Activated naive CD4-positive, alpha-beta T cell treated with anti-CD3 and anti-CD28 coated beads, Interleukin-2, amount 10 ng/mL, durations not matched to agents 7 days and 5 days (primary cell): Measurements from ENCODE around the gene CCDC183.
"Not testable (repeated sequence)": the region's sequence is repeated elsewhere in the genome, so short reads cannot be mapped to it uniquely, and the experiment has no call there.

Source experiments
- CTCF ChIA-PET: fragments of 350-600 bp; sonication (Branson Sonifier 250); formaldehyde crosslinking; loops from one replicate; lab custom pipeline; 2021; ENCODE audit warnings: antibody characterized with exemption; lab: Charles Lee
- DNase-seq: peaks from one replicate; pipeline ENCODE4 v3.0.0-alpha.2; 2020
- H3K27ac Mint-ChIP-seq: one replicate; pipeline ENCODE4 v1.8.0; 2021; ENCODE audit warnings: mild to moderate bottlenecking, moderate library complexity, mixed read lengths
- H3K27me3 Mint-ChIP-seq: one replicate; pipeline ENCODE4 v1.8.0; 2021; ENCODE audit warnings: mild to moderate bottlenecking, mixed read lengths
- H3K36me3 Mint-ChIP-seq: one replicate; pipeline ENCODE4 v1.8.0; 2021; ENCODE audit warnings: mixed read lengths
- H3K4me1 Mint-ChIP-seq: one replicate; pipeline ENCODE4 v1.8.0; 2021; ENCODE audit warnings: mixed read lengths
- H3K4me3 Mint-ChIP-seq: one replicate; pipeline ENCODE4 v1.8.0; 2021; ENCODE audit warnings: mild to moderate bottlenecking, moderate library complexity, mixed read lengths
- H3K9me3 Mint-ChIP-seq: one replicate; pipeline ENCODE4 v1.8.0; 2021; ENCODE audit warnings: mixed read lengths

The CCDC183 gene

GRCh38 chr9:136796238-136796774, at the start of gene CCDC183:
TSS of gene CCDC183 (plus strand) at chr9:136796338. CDS start at chr9:136796398, 60 bp downstream.
- no peak for DNase-seq
- no peaks in the 10 kb centered on the region for H3K9me3 Mint-ChIP-seq
- H3K36me3 Mint-ChIP-seq, result no peaks in the 10 kb centered on the region
- H3K4me3 Mint-ChIP-seq, result no peak within 1 kb of the TSS
- H3K27me3 Mint-ChIP-seq, result peaks cover 64% of the 10 kb centered on the region
- H3K4me1 Mint-ChIP-seq, result peaks cover 26% of the 10 kb centered on the region
- H3K27ac Mint-ChIP-seq, result no peak within 1 kb of the TSS
- CTCF ChIA-PET, result no interaction called here

DNA sequence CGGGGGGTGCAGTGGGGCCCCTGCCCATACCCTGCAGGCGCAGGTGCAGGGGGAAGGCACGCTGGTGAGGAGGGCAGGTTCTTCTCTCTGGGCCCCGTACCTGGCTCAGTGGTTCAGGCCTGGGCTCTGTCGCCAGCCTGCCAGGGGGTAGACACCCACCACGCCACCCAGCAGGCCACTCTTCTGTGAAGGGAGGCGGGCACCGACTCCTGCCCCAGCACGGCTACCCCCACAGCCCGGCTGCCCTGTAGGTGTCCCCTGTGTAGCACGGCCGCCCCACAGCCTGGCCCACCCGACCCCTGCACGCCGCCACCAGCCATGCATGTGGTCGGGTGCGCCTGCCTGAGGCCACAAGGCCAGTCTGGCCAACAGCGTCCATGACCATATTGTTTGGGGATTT, 49.5 kb upstream of the CCDC183 start:
- no peak for DNase-seq
- CTCF ChIA-PET, result no interaction called here
- no peak overlapping the region for H3K27ac Mint-ChIP-seq

GRCh38 chr9:136747161-136748060, 48.7 kb upstream of the CCDC183 start:
- Mint-ChIP-seq H3K27ac (no peak overlapping the region), H3K36me3 (no peaks in the 10 kb centered on the region), H3K9me3 (peaks cover 12% of the 10 kb centered on the region), H3K4me1 (peaks cover 2% of the 10 kb centered on the region), H3K4me3 (no peak overlapping the region), H3K27me3 (peaks cover 77% of the 10 kb centered on the region)
- DNase-seq, result no peak
- CTCF ChIA-PET, result interaction anchor here (1.4 kb wide), 1 partner anchor 18 kb away, joined by 4 read pairs; no protein-coding TSS in a partner anchor

More for the DNA sequence above, 49.5 kb upstream of the CCDC183 start:
- peaks cover 5% of the 10 kb centered on the region for H3K4me1 Mint-ChIP-seq
- H3K4me3 Mint-ChIP-seq, result no peak overlapping the region
- H3K9me3 Mint-ChIP-seq, result peaks cover 4% of the 10 kb centered on the region
- no peaks in the 10 kb centered on the region for H3K36me3 Mint-ChIP-seq
- H3K27me3 Mint-ChIP-seq, result peaks cover 78% of the 10 kb centered on the region

GRCh38 chr9:136748201-136748600, 47.9 kb upstream of the CCDC183 start, which contains the start of gene LCN6:
TSS of gene LCN6 (minus strand) at chr9:136748525. CDS start at chr9:136748483, 42 bp downstream.
- Mint-ChIP-seq H3K27me3 (peaks cover 69% of the 10 kb centered on the region), H3K4me1 (peaks cover 2% of the 10 kb centered on the region), H3K4me3 (no peak within 1 kb of the TSS), H3K36me3 (no peaks in the 10 kb centered on the region), H3K27ac (no peak within 1 kb of the TSS), H3K9me3 (peaks cover 17% of the 10 kb centered on the region)
- no peak for DNase-seq
- CTCF ChIA-PET, result interaction anchor here (1.4 kb wide), 1 partner anchor 19 kb away, joined by 4 read pairs; no protein-coding TSS in a partner anchor

DNA sequence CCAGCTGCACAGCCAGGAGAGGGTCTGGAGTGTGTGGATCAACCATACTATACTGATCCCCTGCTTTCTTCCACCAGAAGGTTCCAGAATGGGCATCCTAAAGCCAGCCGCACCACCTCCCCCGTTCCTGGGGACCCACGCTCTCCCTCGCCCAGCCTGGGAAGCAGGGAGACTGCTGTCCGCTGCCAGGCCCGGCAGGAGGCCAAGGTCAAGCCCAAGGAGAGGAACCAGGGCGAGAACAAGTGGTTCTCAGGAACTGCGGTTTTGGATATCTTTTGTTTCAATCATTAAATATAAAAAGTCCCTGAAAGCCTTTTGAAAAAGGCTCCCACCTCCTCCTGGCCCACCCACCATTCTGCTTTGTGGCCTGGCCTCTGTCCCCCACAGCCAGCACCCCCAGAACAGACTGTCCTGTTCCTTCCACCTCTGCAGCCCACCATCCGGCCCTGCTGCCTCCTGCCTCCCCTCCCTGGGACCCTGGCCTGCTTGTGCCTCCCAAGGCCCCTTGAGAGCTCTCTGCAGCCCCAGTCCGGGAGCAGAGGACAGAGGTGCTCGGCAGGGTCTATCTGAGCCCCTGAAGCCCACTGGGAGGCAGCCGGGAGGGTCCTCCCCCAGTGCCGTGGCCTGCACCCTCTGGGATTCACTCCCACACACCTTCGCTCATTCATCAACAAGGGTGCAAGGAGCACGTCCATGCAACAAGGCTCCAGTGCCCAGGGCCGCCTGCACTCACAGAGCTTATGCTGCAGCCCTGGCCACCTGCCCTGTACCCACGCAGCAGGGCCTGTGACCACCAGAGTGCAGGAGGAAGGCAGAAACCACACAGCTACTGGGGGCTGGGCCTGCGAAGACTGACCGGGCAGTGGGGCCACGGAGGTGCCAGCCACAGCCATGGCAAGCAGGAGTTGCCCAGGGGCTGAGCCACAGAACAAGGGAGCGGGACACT, 47.2 kb upstream of the CCDC183 start:
- CTCF ChIA-PET, result interaction anchor here (1.4 to 2.0 kb wide), 2 partner anchors 12 to 20 kb away, joined by 4 to 8 read pairs; no protein-coding TSS in a partner anchor
- peaks cover 17% of the 10 kb centered on the region for H3K9me3 Mint-ChIP-seq
- H3K36me3 Mint-ChIP-seq, result no peaks in the 10 kb centered on the region
- H3K27me3 Mint-ChIP-seq, result peaks cover 67% of the 10 kb centered on the region
- no peak overlapping the region for H3K4me3 Mint-ChIP-seq
- no peak for DNase-seq
- H3K4me1 Mint-ChIP-seq, result peaks cover 2% of the 10 kb centered on the region
- no peak overlapping the region for H3K27ac Mint-ChIP-seq

- H3K36me3 Mint-ChIP-seq, result no peaks in the 10 kb centered on the region
- H3K9me3 Mint-ChIP-seq, result peaks cover 20% of the 10 kb centered on the region
- H3K4me3 Mint-ChIP-seq, result no peak overlapping the region
- peaks cover 65% of the 10 kb centered on the region for H3K27me3 Mint-ChIP-seq
- CTCF ChIA-PET, result interaction anchor here (1.2 to 2.0 kb wide), 3 partner anchors 10 to 35 kb away, joined by 3 to 8 read pairs (median 7); no protein-coding TSS in a partner anchor
- H3K27ac Mint-ChIP-seq, result no peak overlapping the region
- no peak for DNase-seq
- peaks cover 2% of the 10 kb centered on the region for H3K4me1 Mint-ChIP-seq
Measured at GRCh38 chr9:136750526-136750925, 45.6 kb upstream of the CCDC183 start.

GRCh38 chr9:136751244-136751643, 44.9 kb upstream of the CCDC183 start:
- DNase-seq, result no peak
- Mint-ChIP-seq H3K9me3 (peaks cover 28% of the 10 kb centered on the region), H3K4me3 (no peak overlapping the region), H3K27me3 (peaks cover 67% of the 10 kb centered on the region), H3K36me3 (no peaks in the 10 kb centered on the region), H3K4me1 (peaks cover 2% of the 10 kb centered on the region), H3K27ac (no peak overlapping the region)
- CTCF ChIA-PET, result interaction anchor here (1.9 to 2.0 kb wide), 2 partner anchors 10 to 24 kb away, joined by 7 to 8 read pairs; no protein-coding TSS in a partner anchor

GRCh38 chr9:136751814-136752213, 44.3 kb upstream of the CCDC183 start:
- CTCF ChIA-PET, result no interaction called here
- Mint-ChIP-seq H3K36me3 (no peaks in the 10 kb centered on the region), H3K4me1 (peaks cover 2% of the 10 kb centered on the region), H3K27ac (no peak overlapping the region), H3K27me3 (peaks cover 68% of the 10 kb centered on the region), H3K9me3 (peaks cover 28% of the 10 kb centered on the region), H3K4me3 (no peak overlapping the region)
- no peak for DNase-seq

DNA sequence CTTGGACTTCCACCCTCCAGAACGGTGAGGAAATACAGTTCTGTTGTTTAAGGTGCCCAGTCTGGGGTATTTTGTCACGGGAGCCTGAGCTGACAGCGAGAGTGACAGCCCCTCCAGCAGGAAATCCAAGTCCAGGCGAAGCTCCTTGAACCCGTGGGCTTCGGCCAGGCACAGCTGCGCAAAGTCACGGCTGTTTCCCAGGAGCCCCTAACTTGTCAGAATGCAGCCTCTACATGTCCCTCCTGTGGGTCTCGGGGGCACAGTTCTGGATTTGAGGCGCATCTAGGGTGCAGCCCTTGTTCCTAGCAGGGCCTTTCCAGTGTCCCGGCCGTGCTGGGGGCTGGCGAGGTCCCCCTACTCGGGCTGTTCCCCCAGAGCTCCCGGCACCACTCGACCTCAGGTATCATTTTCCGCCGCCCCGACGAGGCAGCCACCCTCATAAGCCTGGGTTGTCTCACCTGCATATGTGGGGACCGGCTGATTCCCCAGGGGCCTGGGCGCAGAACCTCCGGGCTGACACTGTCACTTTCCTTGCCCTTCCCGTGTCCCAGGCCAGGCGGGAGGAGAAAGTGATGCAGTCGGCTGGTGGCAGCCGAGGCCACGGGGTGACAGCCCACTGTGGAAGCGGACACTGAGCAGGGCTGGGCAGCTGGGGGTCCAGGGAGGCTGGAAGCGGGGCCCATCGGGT, 42.6 kb upstream of the CCDC183 start:
- Mint-ChIP-seq H3K4me1 (peaks cover 2% of the 10 kb centered on the region), H3K4me3 (no peak overlapping the region), H3K9me3 (peaks cover 28% of the 10 kb centered on the region), H3K27ac (no peak overlapping the region), H3K36me3 (no peaks in the 10 kb centered on the region), H3K27me3 (peaks cover 51% of the 10 kb centered on the region)
- no peak for DNase-seq
- CTCF ChIA-PET, result no interaction called here

GRCh38 chr9:136754059-136754572, 42.0 kb upstream of the CCDC183 start:
- CTCF ChIA-PET, result interaction anchor here (0.7 kb wide), 1 partner anchor 24 kb away, joined by 4 read pairs; no protein-coding TSS in a partner anchor
- Mint-ChIP-seq H3K4me3 (no peak overlapping the region), H3K36me3 (no peaks in the 10 kb centered on the region), H3K27ac (no peak overlapping the region), H3K9me3 (peaks cover 28% of the 10 kb centered on the region), H3K4me1 (peaks cover 2% of the 10 kb centered on the region), H3K27me3 (peaks cover 45% of the 10 kb centered on the region)
- no peak for DNase-seq

DNA sequence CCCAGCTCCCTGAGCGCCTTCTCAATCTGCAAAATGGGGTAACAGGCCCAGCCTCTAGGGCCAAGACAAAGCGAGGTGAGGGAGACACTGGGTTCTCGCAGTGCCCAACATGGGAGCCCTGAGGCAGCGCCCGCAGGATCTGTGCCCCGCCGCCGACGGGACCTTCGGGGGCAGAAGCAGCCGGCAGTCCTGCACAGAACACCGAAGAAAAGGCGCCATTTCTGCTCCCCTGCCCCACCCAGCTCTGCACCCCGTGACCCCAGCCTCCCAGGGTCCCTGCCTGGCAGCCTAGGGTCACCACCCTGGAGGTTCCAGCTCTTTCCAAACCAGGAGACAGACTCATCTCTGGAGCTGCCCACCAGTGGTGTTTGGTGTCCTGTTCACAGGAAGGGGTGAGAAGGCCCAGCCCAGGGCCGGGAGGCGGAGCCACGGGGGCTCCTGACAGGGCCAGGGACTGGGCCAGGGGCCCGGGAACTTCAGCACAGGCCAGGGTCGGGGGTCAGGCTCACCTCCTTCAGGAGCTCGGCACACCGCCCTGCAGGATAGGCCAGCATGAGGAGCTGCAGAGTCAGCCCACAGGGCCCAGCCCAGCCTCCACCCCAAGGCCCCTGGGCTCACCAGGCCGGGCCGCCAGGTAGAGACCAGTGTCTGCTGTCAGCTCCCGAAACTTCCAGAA, 41.4 kb upstream of the CCDC183 start:
- H3K27ac Mint-ChIP-seq, result no peak overlapping the region
- no peak for DNase-seq
- peaks cover 2% of the 10 kb centered on the region for H3K4me1 Mint-ChIP-seq
- H3K27me3 Mint-ChIP-seq, result peaks cover 41% of the 10 kb centered on the region
- no peaks in the 10 kb centered on the region for H3K36me3 Mint-ChIP-seq
- H3K9me3 Mint-ChIP-seq, result peaks cover 28% of the 10 kb centered on the region
- no peak overlapping the region for H3K4me3 Mint-ChIP-seq
- CTCF ChIA-PET, result interaction anchor here (0.7 kb wide), 1 partner anchor 23 kb away, joined by 4 read pairs; no protein-coding TSS in a partner anchor

DNA sequence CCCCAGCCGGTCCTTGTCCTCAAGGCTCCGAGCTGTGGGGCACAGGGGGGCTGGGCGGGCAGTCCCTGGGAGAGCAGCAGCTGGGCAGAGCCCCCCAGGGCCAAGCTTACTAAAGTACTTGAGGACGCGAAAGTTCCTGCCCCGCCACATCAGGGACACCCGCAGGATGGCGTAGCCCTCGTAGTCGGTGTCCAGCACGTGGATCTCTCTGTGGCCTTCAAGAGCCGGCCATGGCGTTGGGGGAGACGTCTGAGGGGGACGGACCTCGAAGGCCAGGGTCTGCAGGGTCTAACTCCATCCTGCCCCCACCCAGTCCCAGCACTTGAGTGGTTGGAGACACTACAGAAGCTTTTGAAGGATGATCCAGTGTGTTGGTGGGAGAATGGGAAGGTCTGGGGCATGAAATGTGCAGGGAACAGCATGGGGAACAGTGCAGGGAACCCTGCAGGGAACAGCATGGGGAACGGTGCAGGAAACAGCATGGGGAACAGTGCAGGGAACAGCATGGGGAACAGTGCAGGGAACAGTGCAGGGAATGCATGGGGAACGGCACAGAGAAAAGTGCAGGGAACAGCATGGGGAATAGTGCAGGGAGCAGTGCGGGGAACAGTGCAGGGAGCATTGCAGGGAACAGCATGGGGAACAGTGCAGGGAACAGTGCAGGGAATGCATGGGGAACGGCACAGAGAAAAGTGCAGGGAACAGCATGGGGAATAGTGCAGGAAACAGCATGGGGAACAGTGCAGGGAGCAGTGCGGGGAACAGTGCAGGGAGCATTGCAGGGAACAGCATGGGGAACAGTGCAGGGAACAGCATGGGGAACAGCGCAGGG, 40.6 kb upstream of the CCDC183 start:
- H3K4me1 Mint-ChIP-seq, CTCF ChIA-PET, DNase-seq, H3K36me3 Mint-ChIP-seq, H3K27ac Mint-ChIP-seq, H3K4me3 Mint-ChIP-seq: not testable (repeated sequence)
- peaks cover 28% of the 10 kb centered on the region for H3K9me3 Mint-ChIP-seq
- peaks cover 40% of the 10 kb centered on the region for H3K27me3 Mint-ChIP-seq
